HG03280 (cell line): Measurements from ENCODE around the gene GRM7.

Experiments
- ATAC-seq: cut with Tn5 transposase; IDR thresholded peaks from one replicate; pipeline ENCODE4 v1.9.1; 2021; ENCODE audit warnings: mild to moderate bottlenecking, moderate library complexity; ENCODE audit not compliant: unreplicated experiment

Gene GRM7

DNA sequence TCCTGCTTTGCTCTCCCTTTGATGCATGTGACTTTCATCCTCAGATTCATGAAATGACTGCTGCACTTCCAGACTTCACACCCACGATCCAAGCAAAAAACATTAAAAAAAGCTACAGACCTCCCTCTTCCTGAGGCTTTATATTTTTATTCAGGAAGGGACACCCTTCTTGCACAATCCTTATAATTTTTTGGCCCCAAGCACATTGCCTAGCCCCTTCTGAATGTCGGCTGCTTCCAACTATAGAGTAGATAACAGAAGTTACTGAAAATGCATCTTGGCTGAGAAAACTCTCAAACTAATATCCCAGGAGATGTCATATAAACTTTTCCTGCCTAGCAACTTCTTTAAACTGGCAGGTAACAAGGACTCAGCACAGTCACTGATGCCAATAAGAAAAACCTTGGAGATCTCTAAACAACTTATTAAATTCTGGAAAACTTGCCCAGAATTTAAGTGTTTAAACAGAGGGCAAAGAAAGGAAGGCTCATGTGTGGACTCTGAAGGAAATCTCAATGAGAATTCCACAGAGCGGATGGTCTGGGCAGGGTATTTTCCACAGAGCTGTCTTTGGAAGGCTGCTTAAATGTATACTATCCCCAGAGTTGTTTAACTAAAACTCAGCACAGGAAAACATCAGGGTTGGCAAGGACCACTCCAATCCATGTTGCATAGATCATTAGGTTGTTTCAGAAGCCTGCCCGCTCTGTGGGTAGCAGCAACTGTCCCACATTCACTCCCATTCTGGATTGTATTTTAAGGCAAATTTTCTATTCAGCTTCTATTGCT, 893.9 kb downstream of the GRM7 start:
- ATAC-seq = no peak

DNA sequence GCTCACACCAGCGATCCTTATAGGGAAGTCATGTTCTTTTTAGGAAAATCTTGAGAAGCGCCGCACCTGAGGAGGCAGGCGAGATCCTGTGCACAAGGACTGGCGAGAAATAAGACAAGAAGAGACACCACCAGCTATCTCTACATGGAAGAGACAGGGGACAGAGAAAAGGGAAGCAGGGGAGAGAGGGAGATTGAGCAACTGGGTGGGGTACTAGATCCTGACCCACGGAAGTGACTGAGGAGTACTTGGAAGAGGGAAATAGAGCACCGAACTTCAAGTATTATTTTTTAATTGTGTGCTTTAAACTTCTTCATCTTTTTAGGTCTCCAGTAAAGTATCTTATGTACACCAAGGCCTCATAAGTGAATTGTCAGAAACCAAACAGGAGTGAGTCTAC, 898.7 kb downstream of the GRM7 start:
- ATAC-seq = no peak

DNA sequence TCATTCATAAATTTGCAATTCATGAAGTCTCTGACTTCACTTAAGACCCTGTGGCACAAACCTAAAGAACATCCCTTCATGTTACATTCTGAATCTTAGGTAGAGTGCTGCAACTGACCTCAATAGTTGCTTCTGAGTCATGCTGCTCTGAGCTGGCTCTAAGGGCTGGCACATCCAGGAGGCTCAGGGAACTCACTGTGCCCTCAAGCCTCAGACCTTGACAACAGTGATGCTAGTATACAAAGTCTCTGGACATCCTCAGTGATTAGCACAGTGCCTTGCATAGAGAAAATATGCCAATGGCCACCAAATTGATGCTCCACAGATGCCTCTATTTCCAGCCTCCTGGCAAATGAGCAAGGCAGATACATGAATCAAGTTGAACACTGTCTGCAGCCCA, 899.8 kb downstream of the GRM7 start:
- ATAC-seq = no peak

DNA sequence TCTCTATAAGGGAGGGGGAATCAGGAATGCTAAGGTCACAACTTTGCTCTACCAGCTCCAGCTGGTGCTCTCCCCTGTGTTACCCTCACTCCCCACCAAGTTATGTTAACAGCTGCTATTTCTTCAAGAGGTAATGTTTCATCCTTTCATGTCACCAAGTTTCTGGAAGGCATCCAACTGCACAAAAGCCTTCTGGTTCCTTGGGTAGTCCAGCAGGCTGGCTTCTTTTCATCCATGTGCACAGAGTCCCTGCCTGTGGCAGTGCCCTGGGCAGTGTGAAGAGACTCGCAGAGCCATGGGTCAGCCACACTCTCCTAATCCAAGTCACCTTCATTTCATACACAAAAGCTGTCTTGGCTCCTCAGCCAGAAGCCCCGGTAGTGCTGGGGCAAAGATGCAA, 903.2 kb downstream of the GRM7 start:
- no peak for ATAC-seq

GRCh38 chr3:7766530-7766929, 905.6 kb downstream of the GRM7 start:
- no peak for ATAC-seq

GRCh38 chr3:7779331-7779730, 918.4 kb downstream of the GRM7 start:
- ATAC-seq = no peak

- ATAC-seq = no peak
These were observed 920.5 kb downstream of the GRM7 start for GRCh38 chr3:7781395-7781794.

DNA sequence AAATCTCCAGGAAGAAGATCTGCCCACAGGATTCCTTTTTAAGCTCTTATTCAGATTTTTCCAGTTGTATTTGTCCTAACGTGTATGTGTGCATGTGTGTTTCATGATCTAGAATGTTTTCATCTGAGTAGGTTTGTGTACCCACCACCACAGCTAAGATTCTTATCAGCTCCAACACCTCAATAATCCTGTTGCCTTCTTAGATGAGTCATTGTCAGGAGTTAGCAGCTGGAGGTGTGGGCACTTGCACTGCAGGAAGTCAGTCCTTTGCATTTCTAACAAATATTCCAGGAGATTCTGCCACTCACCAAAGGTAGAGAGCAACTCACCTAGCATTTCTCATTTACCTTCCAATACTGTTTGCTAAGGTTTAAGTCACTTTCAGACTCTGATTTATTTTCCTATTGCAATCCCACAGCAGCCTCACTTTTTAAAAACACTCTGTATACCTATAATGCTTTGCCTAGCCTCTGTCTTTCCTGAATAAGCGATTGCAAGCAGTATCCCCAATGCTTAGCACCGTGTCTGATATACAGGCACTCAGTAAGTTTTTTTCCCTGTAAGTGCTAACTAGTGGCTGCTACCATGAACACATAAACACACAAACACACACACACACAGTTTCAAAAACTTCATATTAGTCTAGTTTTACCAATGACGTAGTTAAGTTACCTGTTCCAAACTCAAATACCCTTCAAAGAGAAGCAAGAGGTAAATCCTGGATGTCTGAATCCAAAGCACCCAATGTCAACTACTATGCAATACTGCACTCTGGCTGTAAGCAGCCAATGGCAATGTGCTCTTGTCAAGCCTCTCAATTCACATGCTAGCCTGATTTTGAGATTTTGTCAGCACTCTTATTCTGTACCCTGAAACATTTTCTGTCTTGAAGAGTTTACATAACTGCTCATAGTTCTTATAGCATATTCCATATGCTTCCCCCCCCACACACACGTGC, 927.2 kb downstream of the GRM7 start:
- no peak for ATAC-seq

GRCh38 chr3:7788881-7789280, 928.0 kb downstream of the GRM7 start:
- ATAC-seq = no peak

- no peak for ATAC-seq
These were observed 928.4 kb downstream of the GRM7 start for GRCh38 chr3:7789324-7789723.

- ATAC-seq = no peak
These were observed 929.2 kb downstream of the GRM7 start for GRCh38 chr3:7790141-7790540.
